Stimulated activated CD8-positive, alpha-beta memory T cell treated with anti-CD3 and anti-CD28 coated beads, Interleukin-4, amount 100 ng/mL, for 24 hours (primary cell): ENCODE results near the gene SLC39A8.
"Not testable (repeated sequence)": the region's sequence is repeated elsewhere in the genome, so short reads cannot be mapped to it uniquely, and the experiment has no call there.

ENCODE experiments used
- DNase-seq: peaks from one replicate; pipeline ENCODE4 v3.0.0-alpha.2; 2020; ENCODE audit warnings: low read depth

The SLC39A8 gene

GRCh38 chr4:102299354-102300107, 45.8 kb downstream of the SLC39A8 start:
- no peak for DNase-seq

- no peak for DNase-seq
These were observed 46.6 kb downstream of the SLC39A8 start for GRCh38 chr4:102298716-102299115.

DNA sequence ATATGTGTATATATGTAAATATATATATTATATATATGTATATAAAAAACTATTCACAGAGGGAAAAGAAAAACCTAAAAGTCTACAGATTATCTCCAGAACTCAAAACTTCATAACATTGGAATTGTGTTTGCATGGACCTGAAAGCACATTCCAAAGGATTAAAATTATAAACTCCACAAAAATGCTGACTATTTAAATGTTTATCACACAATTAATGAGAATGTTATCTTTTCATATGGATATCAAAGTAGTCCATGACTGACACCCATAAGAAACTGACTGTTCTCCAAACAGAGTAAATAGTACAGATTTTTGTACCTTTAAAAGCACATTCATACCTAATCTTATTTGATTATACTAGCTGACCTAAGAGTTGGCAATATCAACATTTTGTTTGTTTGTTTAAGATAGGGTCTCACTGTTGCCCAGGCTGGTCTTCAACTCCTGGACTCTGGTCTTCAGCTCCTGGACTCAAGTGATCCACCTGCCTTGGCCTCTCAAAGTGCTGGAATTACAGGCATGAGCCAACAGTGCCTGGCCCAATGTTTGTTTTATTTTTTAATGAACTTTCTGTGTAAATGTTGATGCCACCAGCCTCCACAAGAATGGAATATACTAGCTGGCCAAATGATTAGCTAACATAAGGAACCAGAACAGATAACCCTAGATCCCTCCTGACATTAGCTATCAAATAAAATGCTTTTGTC, 50.0 kb downstream of the SLC39A8 start:
- DNase-seq, result no peak

GRCh38 chr4:102288497-102288896, 56.8 kb downstream of the SLC39A8 start:
- no peak for DNase-seq

- no peak for DNase-seq
These were observed 59.5 kb downstream of the SLC39A8 start for GRCh38 chr4:102285831-102286230.

GRCh38 chr4:102281171-102281839, 64.0 kb downstream of the SLC39A8 start:
- DNase-seq, result no peak

- not testable (repeated sequence) for DNase-seq
These were observed 72.0 kb downstream of the SLC39A8 start for GRCh38 chr4:102273317-102273716.

DNA sequence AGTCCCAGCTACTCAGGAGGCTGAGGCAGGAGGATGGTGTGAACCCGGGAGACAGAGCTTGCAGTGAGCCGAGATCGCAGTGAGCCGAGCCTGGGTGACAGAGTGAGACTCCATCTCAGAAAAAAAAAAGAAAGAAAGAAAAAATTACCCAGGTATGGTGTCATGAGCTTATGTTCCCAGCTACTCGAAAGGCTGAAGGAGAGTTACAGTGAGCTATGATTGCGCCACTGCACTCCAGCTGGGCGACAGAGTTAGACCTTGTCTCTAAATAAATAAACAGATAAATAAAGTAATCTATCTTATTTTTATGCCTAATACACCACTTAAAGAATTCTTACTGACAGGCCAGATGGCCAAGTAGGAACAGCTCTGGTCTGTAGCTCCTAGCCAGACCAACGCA, 73.0 kb downstream of the SLC39A8 start:
- no peak for DNase-seq

- DNase-seq, result no peak
These were observed 76.9 kb downstream of the SLC39A8 start for GRCh38 chr4:102268355-102268754.

DNA sequence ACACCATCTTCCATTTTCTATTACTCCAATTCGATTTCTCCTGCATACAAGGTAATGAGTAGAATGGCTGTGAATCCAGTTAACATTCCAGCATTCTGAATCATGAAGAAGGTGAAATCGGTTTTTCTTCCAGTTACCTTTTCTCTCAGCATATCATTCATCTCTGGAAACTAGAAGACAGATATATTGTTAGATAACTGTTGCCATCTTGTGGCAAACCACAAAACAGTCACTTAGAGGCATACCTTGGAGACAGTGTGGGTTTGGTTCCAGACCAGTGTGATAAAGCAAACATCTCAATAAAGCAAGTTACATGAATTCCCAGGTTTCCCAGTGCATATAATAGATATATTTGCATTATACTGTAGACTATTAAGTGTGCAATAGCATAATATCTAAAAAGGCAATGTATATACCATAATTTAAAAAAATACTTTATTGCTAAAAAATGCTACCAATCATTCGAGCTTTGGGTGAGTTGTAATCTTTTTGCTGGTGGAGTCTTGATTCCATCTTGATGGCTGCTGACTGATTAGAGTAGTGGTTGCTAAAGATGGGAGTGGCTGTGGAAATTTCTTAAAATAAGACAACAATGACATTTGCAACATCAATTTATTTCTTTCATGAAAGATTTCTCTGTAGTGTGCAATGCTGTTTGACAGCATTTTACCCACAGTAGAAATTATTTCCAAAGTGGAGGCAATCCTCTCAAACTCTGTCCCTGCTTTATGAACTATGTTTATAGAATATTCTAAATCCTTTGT, 82.1 kb downstream of the SLC39A8 start:
- no peak for DNase-seq

GRCh38 chr4:102259702-102260101, 85.6 kb downstream of the SLC39A8 start:
- no peak for DNase-seq

DNA sequence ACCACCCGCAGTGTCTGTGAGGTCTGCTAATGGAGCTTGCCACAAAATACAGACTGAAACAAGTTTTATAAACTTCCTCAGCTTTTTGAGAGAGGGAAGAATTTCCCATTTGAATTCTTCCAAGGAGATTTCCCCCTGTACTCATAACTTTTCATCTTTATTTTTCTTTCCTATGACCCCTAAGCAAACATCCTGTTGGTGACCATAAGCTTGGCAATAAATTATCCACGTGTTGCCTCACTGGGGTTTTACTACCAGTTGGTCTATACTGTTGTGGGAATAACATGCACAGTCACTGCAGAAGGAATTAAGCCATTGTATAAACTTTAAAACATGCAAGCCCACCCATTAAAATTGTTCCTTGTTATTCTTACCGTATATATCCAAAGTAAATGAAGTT, 86.2 kb downstream of the SLC39A8 start:
- no peak for DNase-seq

- no peak for DNase-seq
These were observed 89.0 kb downstream of the SLC39A8 start for GRCh38 chr4:102256321-102256720.

DNA sequence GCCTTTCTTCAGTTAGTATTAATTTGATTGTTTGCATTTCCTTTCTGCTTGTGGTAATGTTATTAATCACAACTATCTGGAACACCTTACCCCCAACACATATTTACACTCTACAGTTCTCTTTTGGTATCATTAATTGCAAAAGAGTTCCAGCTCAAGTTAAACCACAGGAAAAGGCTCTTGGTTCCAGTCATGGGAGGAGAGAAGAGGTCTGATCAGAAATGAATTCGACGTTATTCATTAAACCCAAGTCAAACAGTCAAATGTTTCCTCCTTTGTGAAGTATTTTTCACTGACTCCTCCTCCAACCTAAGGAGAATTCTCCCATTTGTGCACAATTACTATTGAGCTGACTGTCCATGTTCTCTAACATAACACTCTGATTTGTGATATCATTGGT, 91.4 kb downstream of the SLC39A8 start:
- DNase-seq, result no peak

GRCh38 chr4:102252171-102252570, 93.1 kb downstream of the SLC39A8 start:
- no peak for DNase-seq

- no peak for DNase-seq
These were observed 94.9 kb downstream of the SLC39A8 start for GRCh38 chr4:102250341-102250740.

DNA sequence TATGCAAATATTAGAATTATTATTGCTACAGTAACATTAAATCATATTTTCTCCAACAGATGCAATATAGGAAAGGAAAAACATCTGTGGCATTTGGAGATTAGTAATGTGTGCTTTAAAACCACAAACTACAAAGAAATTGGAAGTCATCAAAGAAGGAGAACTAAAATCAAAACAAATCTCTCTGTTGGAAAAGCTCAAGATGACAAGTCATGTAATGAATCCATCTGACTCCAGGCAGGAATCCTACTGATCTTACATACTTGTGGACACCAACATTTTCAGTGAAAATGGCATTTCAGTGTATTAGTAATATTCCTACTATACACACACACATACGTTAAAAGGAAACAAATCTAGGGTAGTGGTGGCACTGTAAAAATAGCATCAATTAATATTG, 98.2 kb downstream of the SLC39A8 start:
- DNase-seq, result no peak

GRCh38 chr4:102246416-102246815, 98.9 kb downstream of the SLC39A8 start:
- DNase-seq, result no peak

DNA sequence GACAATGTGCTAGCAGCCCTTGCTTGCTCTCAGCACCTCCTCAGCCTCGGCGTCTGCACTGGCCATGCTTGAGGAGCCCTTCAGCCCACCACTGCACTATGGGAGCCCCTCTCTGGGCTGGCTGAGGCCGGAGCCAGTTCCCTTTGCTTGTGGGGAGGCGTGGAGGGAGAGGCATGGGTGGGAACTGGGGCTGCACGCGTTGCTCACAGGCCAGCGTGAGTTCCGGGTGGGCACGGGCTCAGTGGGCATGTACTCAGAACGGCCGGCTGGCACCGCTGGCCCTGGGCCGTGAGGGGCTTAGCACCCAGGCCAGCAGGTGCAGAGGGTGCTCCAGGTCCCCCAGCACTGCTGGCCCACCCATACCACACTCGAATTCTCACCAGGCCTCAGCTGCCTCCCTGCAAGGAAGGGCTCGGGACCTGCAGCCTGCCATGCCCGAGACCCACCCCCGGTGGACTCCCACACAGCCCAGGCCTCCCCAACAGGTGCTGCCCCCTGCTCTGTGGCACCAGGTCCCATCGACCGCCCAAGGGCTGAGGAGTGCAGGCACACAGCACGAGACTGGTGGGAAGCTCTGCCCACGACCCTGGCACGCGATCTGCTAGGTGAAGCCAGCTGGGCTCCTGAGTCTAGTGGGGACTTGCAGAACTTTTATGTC, 100.3 kb downstream of the SLC39A8 start:
- no peak for DNase-seq

DNA sequence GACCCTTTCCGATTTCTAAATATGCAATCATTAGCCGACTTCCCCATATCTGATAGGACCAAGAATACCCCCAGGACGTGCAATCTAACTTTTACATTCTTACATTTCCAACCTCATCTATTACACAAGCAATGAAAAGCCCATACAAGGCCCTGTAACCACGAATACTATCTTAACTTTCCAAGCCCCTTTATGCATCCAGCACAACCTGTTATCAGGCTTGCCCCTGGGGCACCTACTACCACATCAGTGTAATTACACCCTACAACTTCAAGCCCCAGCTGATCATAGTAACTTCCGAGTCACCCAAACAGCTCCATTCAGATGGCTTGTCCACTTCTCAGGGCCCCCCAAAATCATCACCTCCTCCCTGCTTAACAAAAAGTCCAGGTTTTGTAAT, 102.0 kb downstream of the SLC39A8 start:
- DNase-seq, result not testable (repeated sequence)

- DNase-seq, result no peak
These were observed 110.9 kb downstream of the SLC39A8 start for GRCh38 chr4:102234243-102234838.
